Activated effector memory CD4-positive, alpha-beta T cell treated with Interleukin-2 at 50 U/mL for 16 hours (primary cell): ENCODE measurements around the gene THSD7A.

Source experiments
- DNase-seq: peaks from one replicate; pipeline ENCODE4 v3.0.0-alpha.2; 2020

Gene THSD7A

GRCh38 chr7:11749629-11750028 lies 82.4 kb downstream of the THSD7A start:
- DNase-seq, result no peak

- no peak for DNase-seq
These were observed 83.1 kb downstream of the THSD7A start for GRCh38 chr7:11748884-11749283.

- DNase-seq, result no peak
These were observed 84.1 kb downstream of the THSD7A start for GRCh38 chr7:11747715-11748485.

- no peak for DNase-seq
These were observed 85.4 kb downstream of the THSD7A start for GRCh38 chr7:11746591-11746990.

GRCh38 chr7:11743548-11743947 lies 88.5 kb downstream of the THSD7A start:
- DNase-seq, result no peak

- no peak for DNase-seq
These were observed 89.0 kb downstream of the THSD7A start for GRCh38 chr7:11743016-11743415.

- no peak for DNase-seq
These were observed 89.5 kb downstream of the THSD7A start for GRCh38 chr7:11742496-11742895.

- no peak for DNase-seq
These were observed 94.3 kb downstream of the THSD7A start for GRCh38 chr7:11737723-11738122.

- no peak for DNase-seq
These were observed 99.8 kb downstream of the THSD7A start for GRCh38 chr7:11732207-11732606.

GRCh38 chr7:11730725-11731124 lies 101.3 kb downstream of the THSD7A start:
- DNase-seq, result no peak

GRCh38 chr7:11727864-11728263 lies 104.1 kb downstream of the THSD7A start:
- no peak for DNase-seq

- no peak for DNase-seq
These were observed 105.2 kb downstream of the THSD7A start for GRCh38 chr7:11726794-11727155.

- DNase-seq, result no peak
These were observed 105.8 kb downstream of the THSD7A start for GRCh38 chr7:11726001-11726793.

GRCh38 chr7:11716185-11716584 lies 115.8 kb downstream of the THSD7A start:
- DNase-seq, result no peak

- no peak for DNase-seq
These were observed 117.3 kb downstream of the THSD7A start for GRCh38 chr7:11714676-11715075.

GRCh38 chr7:11714205-11714604 lies 117.8 kb downstream of the THSD7A start:
- no peak for DNase-seq

GRCh38 chr7:11713352-11713751 lies 118.6 kb downstream of the THSD7A start:
- no peak for DNase-seq

GRCh38 chr7:11710377-11710776 lies 121.6 kb downstream of the THSD7A start:
- no peak for DNase-seq

GRCh38 chr7:11709196-11709595 lies 122.8 kb downstream of the THSD7A start:
- DNase-seq, result no peak

GRCh38 chr7:11707606-11708193 lies 124.3 kb downstream of the THSD7A start:
- no peak for DNase-seq

GRCh38 chr7:11706666-11707605 lies 125.1 kb downstream of the THSD7A start:
- DNase-seq, result no peak

GRCh38 chr7:11703829-11704228 lies 128.2 kb downstream of the THSD7A start:
- no peak for DNase-seq

- no peak for DNase-seq
These were observed 129.1 kb downstream of the THSD7A start for GRCh38 chr7:11702938-11703337.
